ENCODE results near the gene PACSIN3. TPM values are rescaled to one million over a fixed set of nuclear protein-coding genes. Genes with fewer than 3 reads are reported as not detected.

Gene PACSIN3
- total and polyA plus RNA-seq, 12 donors: 49.4 to 211 (median 100) TPM

DNA sequence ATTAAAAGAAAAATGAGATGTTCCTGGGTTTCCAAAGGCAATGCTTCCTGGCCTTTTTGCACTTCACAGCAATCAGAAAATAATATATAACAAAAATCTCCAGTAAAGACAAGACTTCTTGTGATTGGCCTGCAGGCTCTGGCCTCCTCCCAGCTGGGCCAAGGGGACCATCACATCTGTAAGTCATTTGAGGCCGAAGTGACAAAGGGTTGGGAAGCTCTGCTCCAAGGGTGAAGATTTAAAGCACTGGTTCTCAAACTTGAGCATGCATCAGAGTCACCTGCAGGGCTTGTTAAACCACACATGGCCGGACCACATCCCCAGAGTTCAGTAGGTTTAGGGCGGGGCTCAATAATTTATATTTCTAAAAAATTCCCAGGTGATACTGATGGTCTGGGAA lies 41.7 kb downstream of the PACSIN3 start:
- H3K36me3 ChIP-seq (replicated peaks in 1 of 2): no peaks in the 10 kb centered on the region
- H3K27ac ChIP-seq: no peak overlapping the region
- no peak overlapping the region for H3K4me3 ChIP-seq
- H3K9me3 ChIP-seq (replicated peaks in 1 of 3): no peaks in the 10 kb centered on the region
- peaks cover 0 to 7% of the 10 kb centered on the region in 2 donors for H3K4me1 ChIP-seq (replicated peaks in 1 of 2)
- TF ChIP-seq, protein P1, sequence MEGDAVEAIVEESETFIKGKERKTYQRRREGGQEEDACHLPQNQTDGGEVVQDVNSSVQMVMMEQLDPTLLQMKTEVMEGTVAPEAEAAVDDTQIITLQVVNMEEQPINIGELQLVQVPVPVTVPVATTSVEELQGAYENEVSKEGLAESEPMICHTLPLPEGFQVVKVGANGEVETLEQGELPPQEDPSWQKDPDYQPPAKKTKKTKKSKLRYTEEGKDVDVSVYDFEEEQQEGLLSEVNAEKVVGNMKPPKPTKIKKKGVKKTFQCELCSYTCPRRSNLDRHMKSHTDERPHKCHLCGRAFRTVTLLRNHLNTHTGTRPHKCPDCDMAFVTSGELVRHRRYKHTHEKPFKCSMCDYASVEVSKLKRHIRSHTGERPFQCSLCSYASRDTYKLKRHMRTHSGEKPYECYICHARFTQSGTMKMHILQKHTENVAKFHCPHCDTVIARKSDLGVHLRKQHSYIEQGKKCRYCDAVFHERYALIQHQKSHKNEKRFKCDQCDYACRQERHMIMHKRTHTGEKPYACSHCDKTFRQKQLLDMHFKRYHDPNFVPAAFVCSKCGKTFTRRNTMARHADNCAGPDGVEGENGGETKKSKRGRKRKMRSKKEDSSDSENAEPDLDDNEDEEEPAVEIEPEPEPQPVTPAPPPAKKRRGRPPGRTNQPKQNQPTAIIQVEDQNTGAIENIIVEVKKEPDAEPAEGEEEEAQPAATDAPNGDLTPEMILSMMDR (IDR thresholded peaks at IDR 0.05): no peak
- TF ChIP-seq POLR2A (IDR thresholded peaks at IDR 0.05): no peak
- no peak for DNase-seq
- H3K27me3 ChIP-seq: no peaks in the 10 kb centered on the region
- intact Hi-C loops (cut with DNase I): no loop called here
- WGBS, 4 donors: 90 to 95% (median 92%) methylated on average over 3 of the region's 3 CpGs

DNA sequence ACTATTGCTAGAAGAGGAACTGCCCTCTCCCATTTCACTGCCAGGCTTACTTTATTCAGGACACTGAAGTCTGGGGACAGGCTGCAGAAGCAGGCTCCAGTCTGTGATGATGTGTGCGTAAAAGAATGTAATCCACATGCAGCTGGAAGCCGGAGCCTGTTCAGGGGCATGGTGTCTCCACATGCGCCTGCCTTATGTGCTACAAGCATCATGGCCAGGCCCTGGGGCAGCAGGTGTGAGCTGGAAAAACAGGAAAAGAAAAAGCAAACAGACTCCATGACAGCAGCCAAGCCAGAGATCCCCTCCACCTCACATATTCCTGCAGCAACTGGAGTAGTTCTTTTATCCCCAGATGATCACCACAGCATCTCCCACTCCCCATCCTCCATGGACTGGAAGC lies 42.9 kb downstream of the PACSIN3 start:
- H3K27me3 ChIP-seq: no peaks in the 10 kb centered on the region
- DNase-seq: no peak
- H3K4me1 ChIP-seq (replicated peaks in 1 of 2): peaks cover 0 to 4% of the 10 kb centered on the region in 2 donors
- no peak for TF ChIP-seq POLR2A (IDR thresholded peaks at IDR 0.05)
- TF ChIP-seq, protein P1 (IDR thresholded peaks at IDR 0.05): no peak
- H3K4me3 ChIP-seq: no peak overlapping the region
- H3K9me3 ChIP-seq (replicated peaks in 1 of 3): no peaks in the 10 kb centered on the region
- WGBS, 4 donors: 55 to 90% (median 72%) methylated on average over 3 of the region's 3 CpGs
- intact Hi-C loops (cut with DNase I): no loop called here
- H3K27ac ChIP-seq: peak overlapping the region in 1 of 5 donors; percentile 16
- H3K36me3 ChIP-seq (replicated peaks in 1 of 2): no peaks in the 10 kb centered on the region

DNA sequence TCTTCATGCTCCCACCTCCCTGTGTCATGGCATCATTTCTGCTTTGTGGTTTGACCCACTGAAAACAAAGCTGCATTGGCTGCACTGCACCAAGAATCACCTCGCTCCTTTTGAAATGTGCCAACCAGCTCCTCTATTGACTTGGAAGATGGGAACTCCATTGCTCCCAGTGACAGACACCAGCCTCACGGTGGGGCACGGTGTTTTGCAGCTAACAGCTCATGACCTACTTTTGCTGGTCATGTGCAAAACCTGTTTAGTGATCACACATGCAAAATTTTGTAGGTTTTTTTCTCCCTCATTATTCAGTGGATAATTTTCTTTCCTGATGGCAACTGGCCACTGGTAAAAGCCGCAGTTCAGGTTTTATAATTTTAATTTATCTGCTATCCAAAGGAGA lies 46.4 kb downstream of the PACSIN3 start:
- TF ChIP-seq POLR2A (IDR thresholded peaks at IDR 0.05): no peak
- TF ChIP-seq, protein P1 (IDR thresholded peaks at IDR 0.05): no peak
- Histone ChIP-seq H3K27ac (no peak overlapping the region), H3K4me1 (replicated peaks in 1 of 2) (peaks cover 0 to 4% of the 10 kb centered on the region in 2 donors), H3K4me3 (no peak overlapping the region), H3K36me3 (replicated peaks in 1 of 2) (no peaks in the 10 kb centered on the region), H3K9me3 (replicated peaks in 1 of 3) (no peaks in the 10 kb centered on the region), H3K27me3 (no peaks in the 10 kb centered on the region)
- peak in 1 of 7 donors; percentile 48 for DNase-seq
- 57 to 77% (median 73%) methylated on average over 3 to 4 of the region's 4 CpGs for WGBS, 4 donors
- intact Hi-C loops (cut with DNase I): no loop called here

DNA sequence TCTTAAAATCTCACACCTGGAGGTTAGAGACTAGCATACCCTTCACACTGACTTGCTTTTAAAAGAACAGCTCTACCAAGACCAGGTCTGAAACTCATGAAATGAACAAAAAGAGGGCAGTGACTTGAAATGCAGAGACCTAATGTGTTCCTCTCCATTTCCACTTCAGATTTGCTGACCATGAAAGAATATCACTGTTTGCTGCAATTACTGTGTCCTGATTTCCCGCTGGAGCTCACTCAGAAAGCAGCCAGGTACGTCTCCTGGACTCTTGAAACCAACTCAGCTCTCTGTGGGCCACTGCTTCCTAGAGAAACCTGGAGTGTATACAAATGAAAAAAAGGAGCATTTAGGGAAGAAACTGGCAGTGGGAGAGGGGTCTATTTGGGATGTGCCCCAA lies 48.8 kb downstream of the PACSIN3 start:
- DNase-seq: no peak
- no peak for TF ChIP-seq POLR2A (IDR thresholded peaks at IDR 0.05)
- TF ChIP-seq, protein P1 (IDR thresholded peaks at IDR 0.05): no peak
- whole genome bisulfite sequencing, 4 donors: 87 to 100% (median 95%) methylated on average over 2 of the region's 2 CpGs

More for the DNA sequence above, 48.8 kb downstream of the PACSIN3 start:
- intact Hi-C loops (cut with DNase I): no loop called here
- Histone ChIP-seq H3K27me3 (no peaks in the 10 kb centered on the region), H3K27ac (no peak overlapping the region), H3K4me3 (no peak overlapping the region), H3K9me3 (replicated peaks in 1 of 3) (no peaks in the 10 kb centered on the region), H3K4me1 (replicated peaks in 1 of 2) (no peaks in the 10 kb centered on the region), H3K36me3 (replicated peaks in 1 of 2) (no peaks in the 10 kb centered on the region)
